GM10847 (cell line): ENCODE results near the gene BTNL8.
A peak's percentile ranks its signal among the peaks of the same experiment; 100 is the strongest.

Source experiments
- POLR2A ChIP-seq: IDR thresholded peaks from 2 replicates; pipeline ENCODE4 v1.6.1; 2011; ENCODE audit not compliant: insufficient read length; ENCODE audit errors: extremely low read depth

BTNL8 gene

GRCh38 chr5:180898621-180899246 lies at the start of gene BTNL8:
TSS of gene BTNL8 (plus strand) at chr5:180899159. CDS start at chr5:180899311, 152 bp downstream.
- no peak for TF ChIP-seq POLR2A

- no peak for TF ChIP-seq POLR2A
Measured at GRCh38 chr5:180849827-180850226, 49.1 kb upstream of the BTNL8 start.

- no peak for TF ChIP-seq POLR2A
Measured at GRCh38 chr5:180850434-180851078, 48.4 kb upstream of the BTNL8 start.

- TF ChIP-seq POLR2A: no peak
Measured at GRCh38 chr5:180852495-180852894, 46.5 kb upstream of the BTNL8 start.

- TF ChIP-seq POLR2A: no peak
Measured at GRCh38 chr5:180853121-180853847, 45.7 kb upstream of the BTNL8 start.

GRCh38 chr5:180853848-180854176 lies 45.1 kb upstream of the BTNL8 start:
- no peak for TF ChIP-seq POLR2A

GRCh38 chr5:180858586-180858985 lies 40.4 kb upstream of the BTNL8 start:
- TF ChIP-seq POLR2A: no peak

- TF ChIP-seq POLR2A: no peak
Measured at GRCh38 chr5:180860273-180860886, 38.6 kb upstream of the BTNL8 start.

- TF ChIP-seq POLR2A: peak; percentile 28
Measured at GRCh38 chr5:180860887-180861822, 37.8 kb upstream of the BTNL8 start, which contains the start of gene ZFP62. TSS of gene ZFP62 (minus strand) at chr5:180861276. CDS start at chr5:180861219, 57 bp downstream.

- TF ChIP-seq POLR2A: no peak
Measured at GRCh38 chr5:180862645-180863044, 36.3 kb upstream of the BTNL8 start.

GRCh38 chr5:180865981-180866695 lies 32.8 kb upstream of the BTNL8 start:
- no peak for TF ChIP-seq POLR2A

GRCh38 chr5:180866985-180867384 lies 32.0 kb upstream of the BTNL8 start:
- TF ChIP-seq POLR2A: no peak

- no peak for TF ChIP-seq POLR2A
Measured at GRCh38 chr5:180868960-180869359, 30.0 kb upstream of the BTNL8 start.

- TF ChIP-seq POLR2A: no peak
Measured at GRCh38 chr5:180869587-180869986, 29.4 kb upstream of the BTNL8 start.
